ENCODE results near the gene GINS1. TPM values are rescaled to one million over a fixed set of nuclear protein-coding genes. Genes with fewer than 3 reads are reported as not detected.

GINS1 gene
- total RNA-seq, 2 experiments from 2014 or later, result 31.5 to 32.3 TPM

DNA sequence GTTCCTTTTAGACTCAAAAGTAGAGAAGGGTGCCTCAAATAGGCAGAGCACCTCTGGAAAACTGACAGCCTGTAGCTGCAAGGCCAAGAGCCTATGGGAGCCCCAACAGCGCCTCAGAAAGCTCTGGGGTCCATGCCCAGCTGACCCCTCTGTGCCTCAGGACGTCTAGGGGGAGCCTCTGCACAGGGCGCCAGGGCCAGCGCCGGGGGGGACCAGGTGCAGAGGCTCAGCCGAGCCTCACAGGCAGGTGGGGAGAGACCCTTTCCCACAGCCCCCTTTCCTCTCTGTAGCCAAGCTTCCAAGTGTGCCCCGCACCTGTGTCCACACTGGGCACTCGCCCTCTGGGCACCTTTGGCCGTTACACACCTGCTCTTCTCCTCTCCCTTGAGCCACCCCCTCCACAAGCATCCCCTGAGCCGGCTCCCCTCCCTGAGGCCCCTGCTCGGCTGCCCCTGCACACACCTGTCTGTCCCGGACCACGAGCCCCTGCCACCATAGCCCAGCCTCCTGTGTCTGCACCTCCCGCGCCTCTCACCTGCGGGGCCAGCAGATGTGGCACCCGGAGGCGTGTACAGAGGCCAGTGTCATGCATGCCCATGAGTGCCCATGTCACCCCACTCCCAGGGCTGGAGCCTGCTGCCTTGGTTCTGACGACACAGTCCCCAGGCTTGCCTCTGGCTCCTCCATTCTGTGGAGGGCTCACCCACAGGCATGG is 53.2 kb downstream of the GINS1 start:
- no peaks in the 10 kb centered on the region for H3K4me1 Mint-ChIP-seq (ENCODE audit: low read depth)
- H3K36me3 Mint-ChIP-seq, result no peaks in the 10 kb centered on the region
- no peak overlapping the region for H3K27ac Mint-ChIP-seq
- H3K9me3 Mint-ChIP-seq, result no peaks in the 10 kb centered on the region
- H3K4me3 Mint-ChIP-seq, result no peak overlapping the region
- H3K27me3 Mint-ChIP-seq, result no peaks in the 10 kb centered on the region
- ChIA-PET CTCF (no interaction called here), POLR2A (no interaction called here)
- no peak for DNase-seq
- intact Hi-C loops (cut with micrococcal nuclease), result no loop called here

DNA sequence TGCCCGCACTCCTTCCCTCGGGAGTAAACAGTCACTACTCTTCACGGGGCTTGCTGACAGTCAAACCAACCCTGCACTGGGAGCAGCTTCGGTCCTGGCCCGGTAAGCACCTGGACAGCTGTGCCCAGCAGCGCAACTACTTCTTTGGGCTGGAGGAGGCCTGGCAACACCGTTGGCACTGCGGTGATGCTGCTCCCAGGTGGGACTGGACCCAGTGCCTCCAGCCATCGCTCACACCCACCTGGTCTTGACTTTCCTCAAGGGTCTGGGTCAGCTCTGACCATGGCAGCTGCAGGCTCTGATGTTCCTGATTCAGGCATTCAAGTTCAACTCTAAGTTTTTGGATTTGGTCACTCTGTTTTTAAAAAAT is 53.8 kb downstream of the GINS1 start:
- intact Hi-C loops (cut with micrococcal nuclease), result no loop called here
- Mint-ChIP-seq H3K9me3 (no peaks in the 10 kb centered on the region), H3K36me3 (no peaks in the 10 kb centered on the region), H3K4me3 (no peak overlapping the region), H3K27me3 (no peaks in the 10 kb centered on the region), H3K27ac (no peak overlapping the region), H3K4me1 (ENCODE audit: low read depth) (no peaks in the 10 kb centered on the region)
- ChIA-PET POLR2A (no interaction called here), CTCF (no interaction called here)
- DNase-seq, result no peak

DNA sequence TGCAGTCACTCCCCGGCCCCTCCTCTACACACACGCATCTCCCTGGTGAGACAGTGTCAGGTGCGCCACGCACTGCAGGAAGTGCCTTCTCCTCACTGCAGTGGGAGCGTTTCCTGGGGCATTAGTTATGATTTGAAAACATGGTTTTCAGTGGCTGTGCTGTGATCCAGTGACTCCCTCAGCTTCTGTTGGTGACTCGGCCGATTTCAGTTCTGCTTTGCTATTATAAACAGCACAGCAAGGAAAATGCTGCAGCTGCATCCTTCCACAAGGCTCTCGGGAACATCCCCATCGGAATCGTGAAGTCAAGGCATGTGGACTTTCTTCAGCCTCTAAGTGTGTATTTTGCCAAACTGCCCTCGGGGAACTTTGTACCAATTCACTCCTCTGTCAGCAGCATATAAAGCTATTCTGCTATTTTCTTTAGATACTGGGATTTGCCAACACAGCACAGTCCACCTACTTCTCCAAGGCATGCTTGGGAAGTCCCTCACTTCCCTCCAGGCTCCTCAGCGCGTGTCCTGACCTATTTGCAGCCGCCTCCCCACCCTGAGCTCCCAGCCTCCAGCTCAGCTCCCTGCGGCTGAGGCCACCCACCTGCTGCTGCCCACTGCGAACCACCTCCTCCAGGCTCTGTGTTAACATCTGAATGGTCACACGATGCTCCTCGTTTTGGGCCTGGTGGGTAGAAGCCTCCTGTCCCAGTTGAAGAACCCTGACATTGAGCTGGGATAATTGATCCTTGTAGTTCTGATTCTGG is 54.5 kb downstream of the GINS1 start:
- Mint-ChIP-seq H3K4me3 (no peak overlapping the region), H3K4me1 (ENCODE audit: low read depth) (no peaks in the 10 kb centered on the region), H3K36me3 (no peaks in the 10 kb centered on the region), H3K27ac (no peak overlapping the region), H3K27me3 (no peaks in the 10 kb centered on the region), H3K9me3 (no peaks in the 10 kb centered on the region)
- no peak for DNase-seq
- intact Hi-C loops (cut with micrococcal nuclease), result no loop called here
- POLR2A ChIA-PET, result no interaction called here
- CTCF ChIA-PET, result no interaction called here

DNA sequence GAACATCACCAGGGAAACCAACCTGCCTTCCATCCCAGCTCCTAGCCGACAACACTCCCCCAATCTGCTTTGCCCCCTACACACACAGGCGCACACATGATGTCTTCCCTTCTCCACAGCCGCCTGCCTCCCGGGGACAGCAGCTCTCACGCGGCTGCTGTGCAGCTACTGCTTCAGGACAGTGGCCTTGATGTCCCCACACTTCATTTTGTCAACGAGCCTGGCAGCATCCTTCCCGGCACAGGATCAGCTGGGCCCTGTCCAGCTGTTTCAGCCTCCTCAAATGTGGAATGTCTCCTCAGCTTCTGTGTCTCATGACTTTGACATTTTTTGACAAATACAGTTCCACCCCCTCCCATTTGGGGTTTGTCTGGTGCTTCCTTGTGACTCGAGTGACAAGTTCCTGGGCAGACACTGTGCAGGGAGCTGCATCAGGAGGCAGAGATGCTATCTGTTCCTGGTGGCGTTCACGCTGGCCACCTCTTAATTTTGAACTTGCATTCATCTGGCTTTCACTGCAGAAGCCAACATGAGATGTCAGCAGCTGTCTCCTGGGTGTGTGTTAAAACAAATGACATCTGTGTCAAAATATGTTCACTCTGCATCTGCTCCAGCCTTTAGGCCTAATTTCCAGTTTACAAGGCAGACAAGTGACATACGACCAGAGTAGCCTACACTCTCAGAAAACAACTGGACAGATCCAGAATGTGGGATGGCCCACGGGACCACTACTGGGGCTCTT is 57.2 kb downstream of the GINS1 start:
- H3K27ac Mint-ChIP-seq, result no peak overlapping the region
- peaks cover under 1% of the 10 kb centered on the region for H3K4me1 Mint-ChIP-seq (ENCODE audit: low read depth)
- no peaks in the 10 kb centered on the region for H3K9me3 Mint-ChIP-seq
- ChIA-PET CTCF (no interaction called here), POLR2A (no interaction called here)
- DNase-seq, result no peak
- intact Hi-C loops (cut with micrococcal nuclease), result no loop called here
- no peak overlapping the region for H3K4me3 Mint-ChIP-seq
- H3K27me3 Mint-ChIP-seq, result no peaks in the 10 kb centered on the region
- no peaks in the 10 kb centered on the region for H3K36me3 Mint-ChIP-seq

DNA sequence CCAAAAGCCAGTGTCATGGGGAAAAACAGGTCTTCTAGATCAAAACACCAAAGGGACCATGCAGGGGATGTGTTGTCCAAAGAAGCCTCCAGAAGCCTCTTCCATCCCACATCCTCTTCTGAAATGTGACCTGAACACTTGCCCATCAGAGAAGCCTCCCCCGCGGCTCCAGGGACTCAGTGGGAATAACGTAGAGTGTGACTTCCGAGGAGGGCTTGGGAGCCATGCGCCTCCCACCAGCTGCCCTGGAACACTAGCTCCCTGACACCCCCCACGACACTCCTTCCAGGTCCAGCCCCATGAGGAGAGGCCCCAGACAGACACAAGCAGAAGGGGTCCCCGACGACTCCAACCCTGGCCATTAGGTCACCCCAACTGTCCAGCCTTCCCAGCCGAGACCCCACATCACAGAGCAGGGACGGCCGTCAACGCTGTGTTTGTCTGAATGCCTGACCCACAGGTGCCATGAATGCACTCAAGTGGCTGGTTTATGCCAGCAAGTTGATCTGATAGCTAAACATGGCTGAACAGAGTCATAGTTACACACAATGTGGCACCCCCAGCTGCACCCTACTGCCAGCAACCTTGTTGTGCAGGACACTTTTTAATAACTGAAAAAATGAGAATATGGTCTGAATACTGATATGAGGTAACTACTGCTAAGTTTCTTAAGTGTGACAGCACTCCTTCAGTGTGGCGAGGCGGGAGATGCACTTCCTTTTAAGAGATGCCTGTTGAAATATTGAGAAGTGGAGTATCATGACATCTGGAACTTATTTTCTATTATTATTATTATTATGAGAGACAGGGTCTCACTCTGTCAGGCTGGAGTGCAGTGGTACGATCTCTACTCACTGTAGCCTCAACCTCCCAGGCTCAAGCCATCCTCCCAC is 58.0 kb downstream of the GINS1 start:
- intact Hi-C loops (cut with micrococcal nuclease), result no loop called here
- Mint-ChIP-seq H3K27me3 (no peaks in the 10 kb centered on the region), H3K27ac (no peak overlapping the region), H3K4me3 (no peak overlapping the region), H3K4me1 (ENCODE audit: low read depth) (peaks cover 7% of the 10 kb centered on the region), H3K9me3 (no peaks in the 10 kb centered on the region), H3K36me3 (no peaks in the 10 kb centered on the region)
- CTCF ChIA-PET, result no interaction called here
- POLR2A ChIA-PET, result no interaction called here
- no peak for DNase-seq

DNA sequence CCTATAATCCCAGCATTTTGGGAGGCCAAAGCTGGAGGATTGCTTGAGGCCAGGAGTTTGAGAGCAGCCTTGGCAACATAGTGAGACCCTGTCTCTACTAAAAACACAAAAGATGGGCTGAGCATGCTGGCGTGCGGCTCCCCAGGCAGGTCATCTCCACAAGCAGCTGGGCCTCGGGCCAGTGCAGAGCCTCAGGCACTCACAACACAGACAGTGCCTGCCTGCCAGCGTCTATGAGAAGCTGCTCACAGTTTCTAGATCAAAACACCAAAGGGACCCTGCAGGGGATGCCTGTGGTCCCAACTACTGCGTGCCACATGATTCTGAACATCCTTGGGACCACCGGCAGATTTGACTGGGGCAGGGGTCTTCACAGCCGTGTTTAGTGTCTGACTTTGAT is 59.4 kb downstream of the GINS1 start:
- ChIA-PET CTCF (no interaction called here), POLR2A (no interaction called here)
- no peak overlapping the region for H3K27ac Mint-ChIP-seq
- no peaks in the 10 kb centered on the region for H3K27me3 Mint-ChIP-seq
- H3K4me1 Mint-ChIP-seq (ENCODE audit: low read depth), result peaks cover 7% of the 10 kb centered on the region
- no peak for DNase-seq
- intact Hi-C loops (cut with micrococcal nuclease), result no loop called here
- H3K9me3 Mint-ChIP-seq, result no peaks in the 10 kb centered on the region
- H3K4me3 Mint-ChIP-seq, result no peak overlapping the region
- no peaks in the 10 kb centered on the region for H3K36me3 Mint-ChIP-seq

DNA sequence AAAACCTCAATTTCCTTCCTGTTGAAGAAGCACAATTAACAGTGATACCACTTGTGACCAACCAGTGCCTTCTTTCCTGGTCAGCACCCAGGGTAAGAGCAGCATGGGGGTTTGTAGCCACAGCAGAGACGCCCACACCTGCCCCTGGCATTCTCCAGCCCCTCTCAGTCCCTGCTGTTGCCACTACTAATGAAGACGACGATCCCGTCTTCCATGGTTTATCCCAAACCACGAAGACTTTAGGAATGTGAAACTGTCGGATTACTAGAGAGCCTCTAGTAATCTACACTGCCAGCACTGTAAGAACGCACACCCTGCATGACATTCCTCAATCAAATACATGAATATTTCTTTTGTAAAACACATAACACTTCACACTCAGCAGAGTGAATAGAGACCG is 60.0 kb downstream of the GINS1 start:
- no peak for DNase-seq
- H3K4me1 Mint-ChIP-seq (ENCODE audit: low read depth), result peaks cover 7% of the 10 kb centered on the region
- H3K4me3 Mint-ChIP-seq, result no peak overlapping the region
- ChIA-PET POLR2A (no interaction called here), CTCF (no interaction called here)
- H3K27ac Mint-ChIP-seq, result no peak overlapping the region
- no peaks in the 10 kb centered on the region for H3K9me3 Mint-ChIP-seq
- H3K27me3 Mint-ChIP-seq, result no peaks in the 10 kb centered on the region
- H3K36me3 Mint-ChIP-seq, result no peaks in the 10 kb centered on the region
- intact Hi-C loops (cut with micrococcal nuclease), result no loop called here

DNA sequence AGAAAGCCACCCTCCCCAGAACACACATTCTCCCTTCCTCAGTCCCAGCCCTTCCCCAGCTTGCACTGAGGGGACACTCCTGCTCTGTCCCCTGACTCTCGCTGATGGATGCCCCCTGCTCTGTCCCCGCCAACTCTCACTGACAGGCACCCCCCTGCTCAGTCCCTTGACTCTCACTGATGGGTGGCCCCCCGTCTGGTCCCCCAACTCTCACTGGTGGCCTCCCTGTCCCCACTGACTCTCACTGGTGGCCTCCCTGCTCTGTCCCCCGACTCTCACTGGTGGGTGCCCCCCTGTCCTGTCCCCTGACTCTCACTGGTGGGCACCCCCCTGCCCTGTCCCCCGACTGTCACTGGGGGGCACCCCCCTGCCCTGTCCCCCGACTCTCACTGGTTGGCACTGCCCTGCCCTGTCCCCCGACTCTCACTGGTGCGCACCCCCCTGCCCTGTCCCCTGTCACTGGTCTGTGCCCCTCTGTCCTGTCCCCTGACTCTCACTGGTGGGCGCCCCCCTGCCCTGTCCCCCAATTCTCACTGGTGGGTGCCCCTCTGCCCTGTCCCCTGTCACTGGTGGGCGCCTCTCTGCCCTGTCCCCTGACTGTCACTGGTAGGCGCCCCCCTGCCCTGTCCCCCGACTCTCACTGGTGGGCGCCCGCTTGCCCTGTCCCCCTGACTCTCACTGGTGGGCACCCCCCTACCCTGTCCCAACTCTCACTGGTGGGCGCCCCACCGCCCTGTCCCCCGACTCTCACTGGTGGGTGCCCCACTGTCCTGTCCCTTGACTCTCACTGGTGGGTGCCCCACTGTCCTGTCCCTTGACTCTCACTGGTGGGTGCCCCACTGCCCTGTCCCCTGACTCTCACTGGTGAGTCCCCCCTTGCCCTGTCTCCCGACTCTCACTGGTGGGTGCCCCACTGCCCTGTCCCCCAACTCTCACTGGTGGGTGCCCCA is 60.9 kb downstream of the GINS1 start:
- H3K27ac Mint-ChIP-seq, result no peak overlapping the region
- no peaks in the 10 kb centered on the region for H3K27me3 Mint-ChIP-seq
- intact Hi-C loops (cut with micrococcal nuclease), result no loop called here
- H3K9me3 Mint-ChIP-seq, result no peaks in the 10 kb centered on the region
- no peak overlapping the region for H3K4me3 Mint-ChIP-seq
- no peaks in the 10 kb centered on the region for H3K36me3 Mint-ChIP-seq
- no peak for DNase-seq
- peaks cover 7% of the 10 kb centered on the region for H3K4me1 Mint-ChIP-seq (ENCODE audit: low read depth)
- CTCF ChIA-PET, result no interaction called here
- POLR2A ChIA-PET, result no interaction called here

DNA sequence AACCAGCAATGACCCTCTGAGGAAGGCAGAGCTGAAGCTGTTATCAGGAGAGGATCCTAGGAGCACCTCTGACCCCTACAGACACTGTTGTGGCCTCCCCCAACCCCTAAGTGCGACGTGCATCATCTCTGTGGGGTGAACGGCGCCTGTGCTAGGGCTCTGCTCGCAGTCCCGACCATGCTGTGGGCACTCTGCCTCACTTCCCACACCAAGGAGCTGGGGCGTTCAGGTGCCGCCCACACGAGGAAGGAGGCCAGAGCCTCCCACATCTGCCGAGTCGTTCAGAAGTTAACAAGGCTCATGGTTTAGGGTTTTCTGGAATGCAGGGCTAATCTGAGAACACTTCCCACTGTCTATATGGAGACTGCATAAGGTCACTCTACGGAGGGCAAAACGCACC is 62.1 kb downstream of the GINS1 start:
- H3K9me3 Mint-ChIP-seq, result no peaks in the 10 kb centered on the region
- no peak overlapping the region for H3K27ac Mint-ChIP-seq
- no peaks in the 10 kb centered on the region for H3K36me3 Mint-ChIP-seq
- intact Hi-C loops (cut with micrococcal nuclease), result no loop called here
- H3K27me3 Mint-ChIP-seq, result no peaks in the 10 kb centered on the region
- no peak for DNase-seq
- H3K4me1 Mint-ChIP-seq (ENCODE audit: low read depth), result peaks cover 7% of the 10 kb centered on the region
- ChIA-PET POLR2A (no interaction called here), CTCF (interaction anchor here (1.4 kb wide), 1 partner anchor 12 kb away, joined by 4 read pairs; no protein-coding TSS in a partner anchor)
- no peak overlapping the region for H3K4me3 Mint-ChIP-seq

DNA sequence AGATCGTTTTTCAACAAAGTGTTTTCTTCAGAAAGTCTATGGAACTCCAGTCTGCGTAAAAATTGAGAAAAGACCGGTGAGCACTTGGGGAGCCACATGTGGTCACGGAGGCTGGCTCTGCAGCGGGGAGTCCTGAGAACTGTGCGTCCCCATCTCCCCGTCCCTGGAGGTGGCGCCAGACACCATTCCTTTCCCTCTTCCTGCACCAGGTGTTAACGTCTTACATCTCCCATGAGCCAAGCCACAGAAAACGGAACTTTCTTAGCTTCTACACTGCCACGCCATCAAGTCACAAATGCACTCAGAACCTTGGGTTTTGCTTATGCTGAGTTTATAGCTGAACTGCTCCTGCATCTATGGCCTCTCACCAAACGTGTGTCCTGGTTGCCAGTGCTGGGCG is 62.6 kb downstream of the GINS1 start:
- no peak overlapping the region for H3K4me3 Mint-ChIP-seq
- POLR2A ChIA-PET, result no interaction called here
- CTCF ChIA-PET, result interaction anchor here (0.6 to 1.4 kb wide), 3 partner anchors 12 to 662 kb away, joined by 3 to 4 read pairs (median 3); no protein-coding TSS in a partner anchor
- no peaks in the 10 kb centered on the region for H3K9me3 Mint-ChIP-seq
- no peaks in the 10 kb centered on the region for H3K36me3 Mint-ChIP-seq
- no peaks in the 10 kb centered on the region for H3K27me3 Mint-ChIP-seq
- H3K4me1 Mint-ChIP-seq (ENCODE audit: low read depth), result peaks cover 7% of the 10 kb centered on the region
- intact Hi-C loops (cut with micrococcal nuclease), result no loop called here
- H3K27ac Mint-ChIP-seq, result no peak overlapping the region
- DNase-seq, result peak; percentile 65

DNA sequence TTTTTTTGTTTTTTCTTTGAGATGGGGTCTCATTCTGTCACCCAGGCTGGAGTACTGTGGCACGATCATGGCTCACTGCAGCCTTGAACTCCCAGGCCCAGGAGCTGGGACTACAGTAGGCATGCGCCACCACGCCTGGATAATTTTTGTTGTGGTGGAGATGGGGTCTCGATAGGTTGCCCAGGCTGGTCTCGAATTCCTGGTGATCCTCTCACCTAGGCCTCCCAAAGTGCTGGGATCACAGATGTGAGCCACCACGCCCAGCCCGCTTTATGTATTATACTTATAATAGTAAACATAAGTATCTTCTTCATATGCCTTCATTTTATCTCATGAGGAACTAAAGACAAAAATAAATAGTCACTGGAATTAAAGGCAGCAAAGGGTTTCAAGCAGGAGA is 63.5 kb downstream of the GINS1 start:
- CTCF ChIA-PET, result interaction anchor here (0.6 kb wide), 1 partner anchor 275 kb away, joined by 3 read pairs; the partner anchor contains the start of gene ENTPD6
- Mint-ChIP-seq H3K27me3 (no peaks in the 10 kb centered on the region), H3K36me3 (no peaks in the 10 kb centered on the region), H3K27ac (no peak overlapping the region), H3K9me3 (no peaks in the 10 kb centered on the region), H3K4me3 (no peak overlapping the region), H3K4me1 (ENCODE audit: low read depth) (peaks cover 7% of the 10 kb centered on the region)
- intact Hi-C loops (cut with micrococcal nuclease), result no loop called here
- POLR2A ChIA-PET, result no interaction called here
- no peak for DNase-seq

All from activated CD4-positive, alpha-beta memory T cell treated with anti-CD3 and anti-CD28 coated beads for 36 hours (primary cell).